Spleen (tissue), 11 donors: ENCODE results near the gene GRK4. TPM values are rescaled to one million over a fixed set of nuclear protein-coding genes. Genes with fewer than 3 reads are reported as not detected.
A peak's percentile ranks its signal among the peaks of the same experiment; 100 is the strongest.
"Not testable (repeated sequence)": the region's sequence is repeated elsewhere in the genome, so short reads cannot be mapped to it uniquely, and the experiment has no call there.

ENCODE experiments used
- DNase-seq: peaks from one replicate; pipeline ENCODE4 v3.0.0-alpha.2; 2020
- H3K27ac ChIP-seq, 8 donors: fragments of 200-600 bp; sonication (generic) in 7 of 8; 1 replicate in 4 of 8; 2 replicates in 4 of 8; pipeline versions ENCODE4 v1.5.0 to v1.8.0; 2016 to 2021; ENCODE audit warnings: inconsistent platforms in 4 of 8, mild to moderate bottlenecking in 4 of 8, moderate library complexity in 1 of 8
- H3K27me3 ChIP-seq, 7 donors: fragments of 200-600 bp; sonication (generic) in 6 of 7; replicated peaks in 1 of 7; 1 replicate in 4 of 7; 2 replicates in 3 of 7; pipeline versions ENCODE4 v1.5.0 to v1.8.0; 2016 to 2021; ENCODE audit warnings: inconsistent platforms in 3 of 7, mild to moderate bottlenecking in 1 of 7
- H3K36me3 ChIP-seq, 6 donors: fragments of 200-600 bp; sonication (generic) in 5 of 6; 1 replicate in 4 of 6; 2 replicates in 2 of 6; pipeline versions ENCODE4 v1.5.0 to v1.8.0; 2016 to 2021; ENCODE audit warnings: inconsistent platforms in 2 of 6
- H3K4me1 ChIP-seq, 6 donors: fragments of 200-600 bp; sonication (generic) in 5 of 6; 1 replicate in 3 of 6; 2 replicates in 3 of 6; pipeline versions ENCODE4 v1.5.0 to v1.8.0; 2016 to 2021; ENCODE audit warnings: inconsistent platforms in 3 of 6
- H3K4me3 ChIP-seq, 8 donors: fragments of 200-600 bp; sonication (generic) in 7 of 8; 1 replicate in 4 of 8; 2 replicates in 4 of 8; pipeline versions ENCODE4 v1.5.0 to v1.8.0; 2016 to 2021; ENCODE audit warnings: inconsistent platforms in 4 of 8, mild to moderate bottlenecking in 4 of 8, moderate library complexity in 2 of 8
- H3K9me3 ChIP-seq, 8 donors: fragments of 200-600 bp; sonication (generic) in 7 of 8; 1 replicate in 4 of 8; 2 replicates in 4 of 8; pipeline versions ENCODE4 v1.5.0 to v1.8.0; 2016 to 2021; ENCODE audit warnings: inconsistent platforms in 4 of 8
- POLR2A ChIP-seq, 3 donors: fragments of 450-650 bp; IDR thresholded peaks; one replicate each; pipeline ENCODE4 v1.5.1; 2017; ENCODE audit warnings: antibody characterized with exemption in 3 of 3, mild to moderate bottlenecking in 1 of 3
- POLR2AphosphoS5 ChIP-seq, 3 donors: sonication (generic); formaldehyde crosslinking; IDR thresholded peaks; one replicate each; pipeline ENCODE4 v1.5.1; 2017; ENCODE audit warnings: antibody characterized with exemption in 3 of 3
- WGBS, 5 donors: extraction: QIAGEN DNeasy Blood & Tissue Kit in 3 of 5; methylation state at CpG; one replicate each; pipeline versions ENCODE4 v1.1.5 to v1.1.7; 2013 to 2018; 5-methylcytosine and 5-hydroxymethylcytosine counted together
- intact Hi-C: fragments of 100-400 bp; cut with DNase I; formaldehyde crosslinking; loops from one replicate; pipeline ENCODE4 v1.15.0; 2023; ENCODE audit warnings: low total_unique reads
- polyA plus RNA-seq, 3 donors: library from polyadenylated mRNA; stranded (reverse); fragments of 200-250 nt; gene quantifications; one replicate each; pipeline ENCODE4 v1.2.1, GENCODE V29; 2013
- total RNA-seq, 7 donors: library from RNA; depleted of rRNA in 3 of 7; stranded (reverse); fragments of >200 nt in 3 of 7; fragmentation: NEBNext Ultra II Directional in 4 of 7; extraction: Animal tissue kit (Norgen Biotek cat#: 25700) in 4 of 7; gene quantifications; one replicate each; pipeline versions ENCODE4 v1.1.0 to v1.2.1, GENCODE V29; 2016 to 2021
- TF ChIP-seq, protein P1 (sequence below), 11 experiments: fragments of 200-600 bp in 7 of 11; fragments of 450-650 bp in 4 of 11; sonication (generic) in 4 of 11; IDR thresholded peaks in 8 of 11; conservative IDR thresholded peaks in 3 of 11; 1 replicate in 7 of 11; 2 replicates in 4 of 11; pipeline versions ENCODE4 v1.4.0 to v1.8.0; 2016 to 2021; ENCODE audit warnings: antibody characterized with exemption in 11 of 11, inconsistent platforms in 4 of 11, mild to moderate bottlenecking in 1 of 11
- donor health status: healthy with polysubstance abuse.
- donor health status: DM: no; HTN: no; CAD: no; lungs with moderate emphysema.
- donor health status: DM: no; HTN: no; CAD: no.
- donor health status: Bipolar disorder and iron deficiency.
- donor health status: healthy.
- donor health status: DM: no; HTN: no; CAD: no.
- donor health status: DM: yes; HTN: yes; CAD: no.

The GRK4 gene
- total and polyA plus RNA-seq, 10 donors, result 1.0 to 4.3 (median 2.2) TPM

DNA sequence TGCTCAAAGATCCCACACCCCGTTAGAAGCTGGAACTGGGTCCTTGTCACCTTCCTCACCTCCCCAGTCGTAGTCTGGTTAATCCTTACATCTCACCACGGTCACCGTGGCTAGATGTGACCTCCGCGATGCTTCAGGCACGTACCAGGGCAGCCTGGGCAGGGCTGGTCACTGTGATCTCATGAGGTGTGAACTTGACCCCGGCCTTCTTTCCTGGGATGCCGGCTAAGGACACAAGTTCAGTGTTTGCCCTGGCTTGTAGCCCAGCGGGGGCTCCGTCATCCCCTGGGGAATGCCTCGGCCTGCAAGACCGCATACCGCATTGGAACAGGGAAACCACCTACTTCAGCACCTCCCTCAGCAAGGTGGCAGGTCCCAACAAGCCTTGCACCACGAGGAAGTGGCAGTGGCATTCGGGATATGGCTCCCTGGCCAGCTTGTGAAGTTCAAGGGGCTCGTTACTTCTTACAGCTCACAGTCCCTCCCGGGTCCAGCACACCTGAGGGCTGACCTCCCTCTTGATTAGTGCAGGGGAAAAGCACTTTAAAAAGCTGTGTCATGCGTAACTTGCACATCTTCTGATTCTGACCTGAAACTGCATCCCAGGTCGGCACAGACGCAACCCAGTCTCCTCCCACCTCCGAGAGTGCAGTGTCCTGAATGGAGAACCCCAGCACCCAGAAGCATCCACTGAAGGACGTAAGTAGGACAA, 26.1 kb upstream of the GRK4 start:
- Histone ChIP-seq H3K4me1 (peaks cover 27 to 61% (median 45%) of the 10 kb centered on the region in 6 donors), H3K27ac (peak overlapping the region in 3 of 8 donors; percentile 10 to 96 (median 96)), H3K27me3 (no peaks in the 10 kb centered on the region), H3K36me3 (peaks cover 2 to 57% (median 52%) of the 10 kb centered on the region in 6 donors), H3K9me3 (no peaks in the 10 kb centered on the region), H3K4me3 (no peak overlapping the region)
- 68 to 80% (median 77%) methylated on average over 19 to 23 of the region's 23 CpGs for WGBS, 5 donors
- DNase-seq, result peak; percentile 75
- TF ChIP-seq, protein P1, sequence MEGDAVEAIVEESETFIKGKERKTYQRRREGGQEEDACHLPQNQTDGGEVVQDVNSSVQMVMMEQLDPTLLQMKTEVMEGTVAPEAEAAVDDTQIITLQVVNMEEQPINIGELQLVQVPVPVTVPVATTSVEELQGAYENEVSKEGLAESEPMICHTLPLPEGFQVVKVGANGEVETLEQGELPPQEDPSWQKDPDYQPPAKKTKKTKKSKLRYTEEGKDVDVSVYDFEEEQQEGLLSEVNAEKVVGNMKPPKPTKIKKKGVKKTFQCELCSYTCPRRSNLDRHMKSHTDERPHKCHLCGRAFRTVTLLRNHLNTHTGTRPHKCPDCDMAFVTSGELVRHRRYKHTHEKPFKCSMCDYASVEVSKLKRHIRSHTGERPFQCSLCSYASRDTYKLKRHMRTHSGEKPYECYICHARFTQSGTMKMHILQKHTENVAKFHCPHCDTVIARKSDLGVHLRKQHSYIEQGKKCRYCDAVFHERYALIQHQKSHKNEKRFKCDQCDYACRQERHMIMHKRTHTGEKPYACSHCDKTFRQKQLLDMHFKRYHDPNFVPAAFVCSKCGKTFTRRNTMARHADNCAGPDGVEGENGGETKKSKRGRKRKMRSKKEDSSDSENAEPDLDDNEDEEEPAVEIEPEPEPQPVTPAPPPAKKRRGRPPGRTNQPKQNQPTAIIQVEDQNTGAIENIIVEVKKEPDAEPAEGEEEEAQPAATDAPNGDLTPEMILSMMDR (IDR thresholded peaks at IDR 0.05 in 8 of 11, conservative IDR thresholded peaks at IDR 0.05 in 3 of 11), result no peak
- TF ChIP-seq POLR2A (IDR thresholded peaks at IDR 0.05) (no peak), POLR2AphosphoS5 (IDR thresholded peaks at IDR 0.05) (peak; percentile 44 to 60 (median 56))
- intact Hi-C loops, result loop anchor here (10.0 kb wide), 1 partner anchor 183 kb away; the partner anchor contains the start of gene TNIP2

DNA sequence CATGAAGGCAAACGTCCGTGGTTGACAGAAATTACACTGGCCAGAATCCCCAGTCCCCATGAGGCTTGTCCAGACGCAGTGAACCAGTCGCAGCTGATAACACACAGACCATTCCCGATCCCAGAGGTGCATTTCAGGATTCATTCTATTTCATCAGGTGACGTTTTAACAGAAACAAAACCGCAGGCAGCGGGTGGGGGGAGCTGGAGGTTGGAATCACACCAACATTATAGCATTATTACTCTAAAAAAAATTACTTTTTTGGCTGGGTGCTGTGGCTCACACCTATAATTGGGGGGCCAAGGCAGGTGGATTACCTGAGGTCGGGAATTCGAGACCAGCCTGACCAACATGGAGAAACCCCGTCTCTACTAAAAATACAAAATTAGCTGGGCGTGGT, 25.4 kb upstream of the GRK4 start:
- intact Hi-C loops, result loop anchor here (10.0 kb wide), 1 partner anchor 183 kb away; the partner anchor contains the start of gene TNIP2
- 81 to 87% (median 86%) methylated on average over 11 to 12 of the region's 12 CpGs for WGBS, 5 donors
- H3K4me3 ChIP-seq, result no peak overlapping the region
- peaks cover 20 to 54% (median 38%) of the 10 kb centered on the region in 6 donors for H3K4me1 ChIP-seq
- no peak for DNase-seq
- no peaks in the 10 kb centered on the region for H3K9me3 ChIP-seq
- no peaks in the 10 kb centered on the region for H3K27me3 ChIP-seq
- H3K36me3 ChIP-seq, result peaks cover 2 to 64% (median 58%) of the 10 kb centered on the region in 6 donors
- no peak overlapping the region for H3K27ac ChIP-seq
- TF ChIP-seq, protein P1 (IDR thresholded peaks at IDR 0.05 in 8 of 11, conservative IDR thresholded peaks at IDR 0.05 in 3 of 11), result no peak
- TF ChIP-seq POLR2A (IDR thresholded peaks at IDR 0.05) (no peak), POLR2AphosphoS5 (IDR thresholded peaks at IDR 0.05) (no peak)

DNA sequence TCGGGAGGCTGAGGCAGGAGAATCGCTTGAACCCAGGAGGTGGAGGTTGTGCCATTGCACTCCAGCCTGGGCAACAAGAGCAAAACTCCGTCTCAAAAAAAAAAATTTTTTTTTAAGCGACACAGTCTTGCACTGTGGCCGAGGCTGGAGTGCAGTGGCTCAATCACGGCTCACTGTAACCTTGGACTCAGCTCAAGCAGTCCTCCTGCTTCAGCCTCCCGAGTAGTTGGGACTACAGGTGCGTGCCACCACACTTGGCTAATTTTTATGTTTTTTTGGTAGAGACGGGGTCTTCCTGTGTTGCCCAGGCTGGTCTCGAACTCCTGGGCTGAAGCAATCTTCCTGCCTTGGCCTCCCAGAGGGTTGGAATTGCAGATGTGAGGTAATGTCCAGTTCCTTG, 25.0 kb upstream of the GRK4 start:
- not testable (repeated sequence) for H3K27me3 ChIP-seq, H3K4me3 ChIP-seq, H3K9me3 ChIP-seq, H3K27ac ChIP-seq
- 86 to 96% (median 89%) methylated on average over 9 to 10 of the region's 10 CpGs for WGBS, 5 donors
- Histone ChIP-seq H3K36me3 (peaks cover 2 to 68% (median 62%) of the 10 kb centered on the region in 6 donors), H3K4me1 (peaks cover 15 to 50% (median 34%) of the 10 kb centered on the region in 6 donors)
- intact Hi-C loops, result loop anchor here (10.0 kb wide), 1 partner anchor 184 kb away; the partner anchor contains the start of gene TNIP2
- peak; percentile 36 for DNase-seq

DNA sequence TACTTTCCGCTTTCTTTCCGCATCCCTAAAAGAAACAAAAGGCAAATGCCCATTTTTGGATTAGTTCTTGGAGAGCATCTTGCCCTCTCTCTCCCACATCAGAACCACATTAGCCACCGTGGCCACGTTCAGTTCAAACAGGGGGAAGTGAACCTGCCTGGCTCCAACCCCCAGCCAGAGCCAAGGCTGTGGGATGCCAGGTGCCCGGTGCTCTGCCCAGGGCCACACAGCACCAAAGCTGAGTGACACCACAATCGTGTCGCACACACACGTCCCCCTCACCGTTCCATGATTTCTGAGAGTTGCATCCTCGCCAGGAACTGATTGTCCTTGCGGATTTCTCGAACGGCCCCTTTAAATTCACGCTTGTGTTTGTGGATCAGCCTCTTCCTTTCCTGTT, 24.5 kb upstream of the GRK4 start:
- Histone ChIP-seq H3K27me3 (no peaks in the 10 kb centered on the region), H3K4me3 (no peak overlapping the region), H3K27ac (no peak overlapping the region), H3K4me1 (peaks cover 11 to 45% (median 29%) of the 10 kb centered on the region in 6 donors), H3K9me3 (no peaks in the 10 kb centered on the region), H3K36me3 (peaks cover 2 to 73% (median 67%) of the 10 kb centered on the region in 6 donors)
- TF ChIP-seq, protein P1 (IDR thresholded peaks at IDR 0.05 in 8 of 11, conservative IDR thresholded peaks at IDR 0.05 in 3 of 11), result no peak
- TF ChIP-seq POLR2A (IDR thresholded peaks at IDR 0.05) (no peak), POLR2AphosphoS5 (IDR thresholded peaks at IDR 0.05) (peak in 1 of 3 donors; percentile 20)
- WGBS, 5 donors, result 84 to 90% (median 90%) methylated on average over 14 of the region's 14 CpGs
- DNase-seq, result peak; percentile 63
- intact Hi-C loops, result loop anchor here (10.0 kb wide), 1 partner anchor 184 kb away; the partner anchor contains the start of gene TNIP2
